NCI-H128 (cell line): Measurements from ENCODE around the gene LMTK2.
"Not testable (repeated sequence)": the region's sequence is repeated elsewhere in the genome, so short reads cannot be mapped to it uniquely, and the experiment has no call there.

Source experiments
- DNase-seq: peaks from one replicate; lab custom pipeline; 2025; ENCODE audit not compliant: unreplicated experiment; lab: John Stamatoyannopoulos, UW

The LMTK2 gene

DNA sequence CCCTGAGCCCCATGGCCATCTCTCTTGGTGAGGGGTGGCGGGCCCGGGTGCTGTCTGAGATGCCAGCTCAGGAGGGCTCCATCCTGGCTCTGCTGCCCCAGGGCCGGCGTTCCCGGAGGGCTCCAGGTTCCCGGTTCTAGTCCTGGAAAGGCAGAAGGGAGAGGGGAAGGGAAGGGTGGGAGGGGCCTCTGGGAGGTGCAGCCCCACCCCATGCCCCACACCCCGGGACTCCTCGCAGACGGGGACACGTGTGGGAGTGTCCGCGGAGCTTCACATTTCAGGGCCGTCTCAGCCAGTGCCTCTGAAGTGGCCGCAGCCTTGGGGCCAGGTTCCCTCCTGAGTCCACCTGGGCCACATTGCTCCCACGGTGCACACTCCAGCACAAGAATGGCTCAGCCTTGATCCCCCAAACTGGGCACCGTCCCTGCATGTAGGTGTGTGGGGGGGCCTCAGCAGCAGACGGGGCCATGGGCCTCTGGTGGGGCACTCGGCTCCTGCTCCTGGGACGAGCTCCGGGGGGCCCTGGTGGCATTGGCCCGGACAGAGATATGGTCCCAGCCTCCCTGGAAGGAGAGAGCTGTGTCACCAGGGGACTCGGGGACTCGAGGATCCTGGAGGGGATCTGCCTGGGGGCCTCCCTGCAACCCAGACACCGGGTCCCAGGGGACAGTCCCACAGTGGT, 110.4 kb downstream of the LMTK2 start:
- no peak for DNase-seq

GRCh38 chr7:98217623-98218582, 111.2 kb downstream of the LMTK2 start:
- no peak for DNase-seq

- DNase-seq = not testable (repeated sequence)
Observed at GRCh38 chr7:98219382-98219781, 112.7 kb downstream of the LMTK2 start.

GRCh38 chr7:98221611-98222532, 115.2 kb downstream of the LMTK2 start:
- DNase-seq = no peak

- DNase-seq = no peak
Observed at GRCh38 chr7:98222533-98223195, 116.0 kb downstream of the LMTK2 start.

DNA sequence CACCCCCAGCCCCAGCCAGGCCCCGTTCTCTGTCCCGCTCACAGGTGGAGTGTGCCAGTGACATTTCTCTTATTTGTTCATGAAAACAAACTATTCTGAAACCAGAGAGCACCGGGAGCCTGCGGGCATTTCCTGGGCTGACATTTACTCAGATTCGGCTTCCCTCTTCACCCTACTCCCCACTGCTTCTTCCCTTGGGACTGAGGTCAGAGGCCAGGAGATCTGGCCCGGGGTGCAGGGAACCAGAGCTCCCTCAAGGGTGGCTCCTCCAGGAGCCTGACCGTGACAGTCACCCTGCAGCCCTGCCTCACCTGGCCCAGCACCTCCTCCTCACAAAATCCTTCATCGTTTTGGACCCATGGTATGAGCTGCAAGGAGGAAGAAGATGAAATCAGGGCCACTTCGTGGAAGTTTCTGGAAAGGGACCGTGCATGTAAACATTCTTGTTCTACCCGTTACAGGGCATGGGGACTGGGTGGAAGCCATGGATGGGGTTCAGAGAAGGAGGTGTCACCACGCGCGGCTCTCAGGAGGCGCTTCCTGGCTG, 116.8 kb downstream of the LMTK2 start:
- DNase-seq = no peak

DNA sequence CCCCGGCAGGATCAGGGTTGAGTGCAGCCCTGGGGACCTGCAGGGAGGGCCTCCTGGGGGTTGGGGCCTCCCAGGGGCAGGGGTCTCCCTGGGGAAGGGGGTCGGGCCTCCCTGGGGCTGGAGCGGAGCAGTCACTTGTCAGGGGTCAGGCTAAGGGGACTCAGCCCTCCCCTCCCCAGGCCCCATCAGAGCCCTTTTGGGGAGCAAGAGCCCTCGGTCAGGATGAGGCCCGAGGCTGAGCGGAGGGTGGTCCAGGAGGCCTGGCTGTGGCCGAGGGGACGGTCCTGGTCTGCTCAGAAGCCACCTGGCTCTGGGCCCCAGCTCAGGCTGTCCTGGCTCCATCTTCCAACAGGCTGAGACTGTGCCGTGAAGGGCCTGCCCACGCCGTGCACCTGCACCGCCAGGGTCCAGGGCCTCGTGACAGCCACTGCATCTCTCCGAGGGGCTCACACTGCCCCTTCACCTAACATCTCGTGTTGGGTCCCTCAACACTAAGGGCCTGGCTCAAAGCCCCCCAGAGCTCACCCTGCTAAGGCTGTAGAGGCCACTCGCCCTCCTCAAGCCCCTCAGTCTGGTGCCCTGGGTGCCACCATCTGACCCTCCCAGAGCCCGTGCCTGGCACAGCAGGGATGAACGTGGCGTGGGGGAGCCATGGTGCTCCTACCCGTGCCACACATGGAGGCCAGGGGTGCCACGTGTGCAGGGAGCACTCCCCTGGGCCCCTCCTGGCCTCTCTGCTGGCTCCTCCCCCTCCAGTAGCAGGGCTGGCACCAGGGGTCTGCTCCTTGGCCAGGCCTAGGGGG, 117.4 kb downstream of the LMTK2 start:
- no peak for DNase-seq

- DNase-seq = no peak
Observed at GRCh38 chr7:98224701-98225181, 118.1 kb downstream of the LMTK2 start.

DNA sequence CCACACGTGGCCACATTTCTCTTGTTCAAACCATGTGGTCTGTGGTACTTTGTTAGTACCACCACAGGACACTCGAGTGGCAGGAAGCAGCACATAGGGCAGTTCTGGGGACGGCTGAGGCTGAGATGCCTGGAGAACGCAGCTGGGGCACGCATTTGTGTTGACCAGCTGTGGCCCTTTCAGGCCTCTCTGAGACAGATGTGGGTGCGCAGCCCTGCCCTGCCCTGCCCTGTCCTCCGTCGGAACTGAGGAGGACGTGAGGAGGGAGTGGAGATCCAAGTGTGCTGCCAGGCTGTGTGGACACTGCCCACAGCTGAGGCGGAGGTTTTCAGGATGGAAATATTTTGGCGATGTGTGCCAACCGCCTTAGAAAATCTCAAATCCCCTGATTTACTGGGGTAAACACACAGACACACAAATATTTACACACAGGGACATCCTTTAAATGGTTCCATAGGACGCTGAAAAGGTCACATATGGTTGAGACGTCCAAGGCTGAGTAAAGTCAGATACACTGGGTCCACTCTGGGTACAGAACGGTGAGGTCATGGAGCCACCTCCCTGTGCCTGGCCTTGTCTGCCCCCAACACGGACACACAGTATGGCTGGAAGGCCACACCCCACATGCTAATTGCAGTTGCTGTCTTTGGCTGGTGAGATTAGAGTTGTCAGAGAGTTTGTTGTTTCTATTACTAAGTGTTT, 119.4 kb downstream of the LMTK2 start:
- DNase-seq = no peak

DNA sequence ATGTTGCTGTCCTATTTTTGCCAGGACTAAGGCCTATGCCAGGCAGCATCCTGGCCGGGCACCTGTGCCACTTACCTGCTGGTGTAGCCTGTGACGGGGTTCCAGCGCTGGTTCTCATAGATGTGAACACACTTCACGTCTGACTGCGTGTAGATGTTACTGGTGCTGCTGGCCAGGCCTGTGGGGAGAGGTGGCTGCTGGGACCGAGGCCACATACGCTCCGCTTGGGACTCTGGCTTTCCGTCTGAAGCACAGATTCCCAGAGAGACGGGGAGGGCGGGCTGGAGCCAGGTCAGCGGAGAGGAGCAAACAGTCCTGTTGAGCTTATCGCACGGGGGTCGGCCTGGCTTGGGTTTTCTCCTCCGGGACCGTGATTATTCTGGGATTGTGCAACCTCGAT, 121.3 kb downstream of the LMTK2 start:
- no peak for DNase-seq

GRCh38 chr7:98228801-98229200, 122.1 kb downstream of the LMTK2 start:
- no peak for DNase-seq

- DNase-seq = no peak
Observed at GRCh38 chr7:98229441-98229840, 122.8 kb downstream of the LMTK2 start.

- DNase-seq = no peak
Observed at GRCh38 chr7:98229991-98230745, 123.5 kb downstream of the LMTK2 start.

DNA sequence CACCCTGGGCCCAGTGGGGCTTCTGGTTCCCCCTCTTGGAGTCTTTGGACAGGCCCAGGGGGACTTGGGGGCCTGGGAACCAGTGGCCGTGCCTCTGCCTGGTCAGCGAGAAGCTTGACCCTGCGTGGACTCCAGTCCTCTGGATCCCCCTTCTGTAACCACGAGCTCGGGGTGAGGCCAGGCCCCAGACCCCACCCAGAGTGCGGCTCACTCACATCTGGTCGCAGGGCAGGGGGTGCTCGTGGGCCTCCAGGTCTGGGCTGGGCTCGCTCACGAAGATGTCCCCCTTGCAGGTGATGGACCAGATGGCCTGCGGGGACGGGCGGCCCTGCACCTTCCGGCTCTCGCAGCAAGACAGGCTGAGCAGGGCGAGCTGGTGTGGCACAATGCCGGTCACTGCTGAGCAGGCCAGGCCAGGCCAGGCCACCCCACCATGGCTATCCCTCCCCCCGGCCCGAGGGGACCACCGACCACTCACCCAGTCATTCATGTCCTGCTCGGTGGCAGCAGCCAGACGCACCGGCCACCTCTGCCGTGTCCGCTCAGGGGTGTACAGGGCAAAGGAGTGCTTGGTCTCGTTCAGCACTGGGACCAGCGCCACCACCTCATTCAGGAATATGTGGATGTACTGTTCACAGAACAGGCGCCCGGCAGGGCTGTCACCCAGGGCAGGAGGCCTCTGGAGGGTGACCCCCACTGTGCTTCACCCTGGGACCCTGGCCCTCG, 124.2 kb downstream of the LMTK2 start:
- DNase-seq = no peak

- no peak for DNase-seq
Observed at GRCh38 chr7:98231493-98232262, 125.0 kb downstream of the LMTK2 start.

- no peak for DNase-seq
Observed at GRCh38 chr7:98232263-98232585, 125.6 kb downstream of the LMTK2 start.

GRCh38 chr7:98232799-98233198, 126.1 kb downstream of the LMTK2 start:
- no peak for DNase-seq
